Measurements from ENCODE around the gene NELL1. TPM values are rescaled to one million over a fixed set of nuclear protein-coding genes. Genes with fewer than 3 reads are reported as not detected.

The NELL1 gene
- polyA plus RNA-seq, 2 donors: 0.04 to 0.08 TPM

GRCh38 chr11:21505070-21505469 is 835.7 kb downstream of the NELL1 start:
- Histone ChIP-seq H3K4me1 (ENCODE audit: control insufficient read depth in 2 of 2, insufficient read depth in 2 of 2, low read length in 1 of 2) (no peaks in the 10 kb centered on the region), H3K27ac (ENCODE audit: low read depth in 2 of 2, low read length in 1 of 2) (no peak overlapping the region), H3K9me3 (ENCODE audit: control insufficient read depth in 2 of 2, insufficient read depth in 1 of 2, low read depth in 1 of 2, low read length in 1 of 2) (no peaks in the 10 kb centered on the region), H3K36me3 (ENCODE audit: control insufficient read depth in 2 of 2, insufficient read depth in 2 of 2, low read length in 1 of 2) (no peaks in the 10 kb centered on the region), H3K27me3 (ENCODE audit: control insufficient read depth in 1 of 2, insufficient read depth in 2 of 2, low read length in 2 of 2) (peaks cover 0 to 3% of the 10 kb centered on the region in 2 donors), H3K4me3 (ENCODE audit: low read depth in 1 of 2, low read length in 2 of 2) (no peak overlapping the region)
- WGBS, 2 donors: 74 to 94% methylated on average over 1 of the region's 1 CpG

GRCh38 chr11:21511835-21512440 is 842.6 kb downstream of the NELL1 start:
- Histone ChIP-seq H3K36me3 (ENCODE audit: control insufficient read depth in 2 of 2, insufficient read depth in 2 of 2, low read length in 1 of 2) (no peaks in the 10 kb centered on the region), H3K27me3 (ENCODE audit: control insufficient read depth in 1 of 2, insufficient read depth in 2 of 2, low read length in 2 of 2) (peaks cover 0 to 3% of the 10 kb centered on the region in 2 donors), H3K4me3 (ENCODE audit: low read depth in 1 of 2, low read length in 2 of 2) (no peak overlapping the region), H3K9me3 (ENCODE audit: control insufficient read depth in 2 of 2, insufficient read depth in 1 of 2, low read depth in 1 of 2, low read length in 1 of 2) (no peaks in the 10 kb centered on the region), H3K4me1 (ENCODE audit: control insufficient read depth in 2 of 2, insufficient read depth in 2 of 2, low read length in 1 of 2) (no peaks in the 10 kb centered on the region), H3K27ac (ENCODE audit: low read depth in 2 of 2, low read length in 1 of 2) (no peak overlapping the region)
- WGBS, 2 donors: 22 to 39% methylated on average over 2 of the region's 2 CpGs

GRCh38 chr11:21514316-21514715 is 844.9 kb downstream of the NELL1 start:
- Histone ChIP-seq H3K27ac (ENCODE audit: low read depth in 2 of 2, low read length in 1 of 2) (no peak overlapping the region), H3K4me3 (ENCODE audit: low read depth in 1 of 2, low read length in 2 of 2) (no peak overlapping the region), H3K4me1 (ENCODE audit: control insufficient read depth in 2 of 2, insufficient read depth in 2 of 2, low read length in 1 of 2) (no peaks in the 10 kb centered on the region), H3K9me3 (ENCODE audit: control insufficient read depth in 2 of 2, insufficient read depth in 1 of 2, low read depth in 1 of 2, low read length in 1 of 2) (no peaks in the 10 kb centered on the region), H3K27me3 (ENCODE audit: control insufficient read depth in 1 of 2, insufficient read depth in 2 of 2, low read length in 2 of 2) (peaks cover 0 to 3% of the 10 kb centered on the region in 2 donors), H3K36me3 (ENCODE audit: control insufficient read depth in 2 of 2, insufficient read depth in 2 of 2, low read length in 1 of 2) (no peaks in the 10 kb centered on the region)
- WGBS, 2 donors: 38 to 39% methylated on average over 3 of the region's 3 CpGs

- Histone ChIP-seq H3K36me3 (ENCODE audit: control insufficient read depth in 2 of 2, insufficient read depth in 2 of 2, low read length in 1 of 2) (no peaks in the 10 kb centered on the region), H3K4me3 (ENCODE audit: low read depth in 1 of 2, low read length in 2 of 2) (no peak overlapping the region), H3K27me3 (ENCODE audit: control insufficient read depth in 1 of 2, insufficient read depth in 2 of 2, low read length in 2 of 2) (no peaks in the 10 kb centered on the region), H3K27ac (ENCODE audit: low read depth in 2 of 2, low read length in 1 of 2) (no peak overlapping the region), H3K9me3 (ENCODE audit: control insufficient read depth in 2 of 2, insufficient read depth in 1 of 2, low read depth in 1 of 2, low read length in 1 of 2) (no peaks in the 10 kb centered on the region), H3K4me1 (ENCODE audit: control insufficient read depth in 2 of 2, insufficient read depth in 2 of 2, low read length in 1 of 2) (no peaks in the 10 kb centered on the region)
- 76 to 90% methylated on average over 1 of the region's 1 CpG for WGBS, 2 donors
Observed at GRCh38 chr11:21520244-21520643, 850.9 kb downstream of the NELL1 start.

GRCh38 chr11:21529187-21529586 is 859.8 kb downstream of the NELL1 start:
- H3K4me1 ChIP-seq (ENCODE audit: control insufficient read depth in 2 of 2, insufficient read depth in 2 of 2, low read length in 1 of 2): no peaks in the 10 kb centered on the region
- H3K27ac ChIP-seq (ENCODE audit: low read depth in 2 of 2, low read length in 1 of 2): no peak overlapping the region
- H3K9me3 ChIP-seq (ENCODE audit: control insufficient read depth in 2 of 2, insufficient read depth in 1 of 2, low read depth in 1 of 2, low read length in 1 of 2): no peaks in the 10 kb centered on the region
- WGBS, 2 donors: 55 to 56% methylated on average over 1 of the region's 1 CpG
- no peaks in the 10 kb centered on the region for H3K36me3 ChIP-seq (ENCODE audit: control insufficient read depth in 2 of 2, insufficient read depth in 2 of 2, low read length in 1 of 2)
- no peak overlapping the region for H3K4me3 ChIP-seq (ENCODE audit: low read depth in 1 of 2, low read length in 2 of 2)
- H3K27me3 ChIP-seq (ENCODE audit: control insufficient read depth in 1 of 2, insufficient read depth in 2 of 2, low read length in 2 of 2): no peaks in the 10 kb centered on the region

- H3K36me3 ChIP-seq (ENCODE audit: control insufficient read depth in 2 of 2, insufficient read depth in 2 of 2, low read length in 1 of 2): no peaks in the 10 kb centered on the region
- WGBS, 2 donors: 81 to 82% methylated on average over 5 of the region's 5 CpGs
- H3K4me1 ChIP-seq (ENCODE audit: control insufficient read depth in 2 of 2, insufficient read depth in 2 of 2, low read length in 1 of 2): no peaks in the 10 kb centered on the region
- no peak overlapping the region for H3K4me3 ChIP-seq (ENCODE audit: low read depth in 1 of 2, low read length in 2 of 2)
- no peaks in the 10 kb centered on the region for H3K27me3 ChIP-seq (ENCODE audit: control insufficient read depth in 1 of 2, insufficient read depth in 2 of 2, low read length in 2 of 2)
- no peak overlapping the region for H3K27ac ChIP-seq (ENCODE audit: low read depth in 2 of 2, low read length in 1 of 2)
- H3K9me3 ChIP-seq (ENCODE audit: control insufficient read depth in 2 of 2, insufficient read depth in 1 of 2, low read depth in 1 of 2, low read length in 1 of 2): no peaks in the 10 kb centered on the region
Observed at GRCh38 chr11:21534288-21534687, 864.9 kb downstream of the NELL1 start.

- no peak overlapping the region for H3K27ac ChIP-seq (ENCODE audit: low read depth in 2 of 2, low read length in 1 of 2)
- no peak overlapping the region for H3K4me3 ChIP-seq (ENCODE audit: low read depth in 1 of 2, low read length in 2 of 2)
- no peaks in the 10 kb centered on the region for H3K4me1 ChIP-seq (ENCODE audit: control insufficient read depth in 2 of 2, insufficient read depth in 2 of 2, low read length in 1 of 2)
- H3K27me3 ChIP-seq (ENCODE audit: control insufficient read depth in 1 of 2, insufficient read depth in 2 of 2, low read length in 2 of 2): no peaks in the 10 kb centered on the region
- no peaks in the 10 kb centered on the region for H3K9me3 ChIP-seq (ENCODE audit: control insufficient read depth in 2 of 2, insufficient read depth in 1 of 2, low read depth in 1 of 2, low read length in 1 of 2)
- no peaks in the 10 kb centered on the region for H3K36me3 ChIP-seq (ENCODE audit: control insufficient read depth in 2 of 2, insufficient read depth in 2 of 2, low read length in 1 of 2)
- 63 to 75% methylated on average over 1 of the region's 1 CpG for WGBS, 2 donors
Observed at GRCh38 chr11:21537980-21538379, 868.6 kb downstream of the NELL1 start.

GRCh38 chr11:21541187-21541751 is 871.9 kb downstream of the NELL1 start:
- H3K4me1 ChIP-seq (ENCODE audit: control insufficient read depth in 2 of 2, insufficient read depth in 2 of 2, low read length in 1 of 2): no peaks in the 10 kb centered on the region
- 84 to 87% methylated on average over 5 of the region's 5 CpGs for WGBS, 2 donors
- H3K9me3 ChIP-seq (ENCODE audit: control insufficient read depth in 2 of 2, insufficient read depth in 1 of 2, low read depth in 1 of 2, low read length in 1 of 2): no peaks in the 10 kb centered on the region
- no peaks in the 10 kb centered on the region for H3K27me3 ChIP-seq (ENCODE audit: control insufficient read depth in 1 of 2, insufficient read depth in 2 of 2, low read length in 2 of 2)
- H3K36me3 ChIP-seq (ENCODE audit: control insufficient read depth in 2 of 2, insufficient read depth in 2 of 2, low read length in 1 of 2): no peaks in the 10 kb centered on the region
- no peak overlapping the region for H3K4me3 ChIP-seq (ENCODE audit: low read depth in 1 of 2, low read length in 2 of 2)
- no peak overlapping the region for H3K27ac ChIP-seq (ENCODE audit: low read depth in 2 of 2, low read length in 1 of 2)

GRCh38 chr11:21543901-21544300 is 874.5 kb downstream of the NELL1 start:
- H3K4me1 ChIP-seq (ENCODE audit: control insufficient read depth in 2 of 2, insufficient read depth in 2 of 2, low read length in 1 of 2): no peaks in the 10 kb centered on the region
- H3K36me3 ChIP-seq (ENCODE audit: control insufficient read depth in 2 of 2, insufficient read depth in 2 of 2, low read length in 1 of 2): no peaks in the 10 kb centered on the region
- no peaks in the 10 kb centered on the region for H3K9me3 ChIP-seq (ENCODE audit: control insufficient read depth in 2 of 2, insufficient read depth in 1 of 2, low read depth in 1 of 2, low read length in 1 of 2)
- H3K4me3 ChIP-seq (ENCODE audit: low read depth in 1 of 2, low read length in 2 of 2): no peak overlapping the region
- H3K27me3 ChIP-seq (ENCODE audit: control insufficient read depth in 1 of 2, insufficient read depth in 2 of 2, low read length in 2 of 2): no peaks in the 10 kb centered on the region
- H3K27ac ChIP-seq (ENCODE audit: low read depth in 2 of 2, low read length in 1 of 2): no peak overlapping the region

GRCh38 chr11:21545699-21546098 is 876.3 kb downstream of the NELL1 start:
- no peaks in the 10 kb centered on the region for H3K9me3 ChIP-seq (ENCODE audit: control insufficient read depth in 2 of 2, insufficient read depth in 1 of 2, low read depth in 1 of 2, low read length in 1 of 2)
- H3K27me3 ChIP-seq (ENCODE audit: control insufficient read depth in 1 of 2, insufficient read depth in 2 of 2, low read length in 2 of 2): no peaks in the 10 kb centered on the region
- no peaks in the 10 kb centered on the region for H3K36me3 ChIP-seq (ENCODE audit: control insufficient read depth in 2 of 2, insufficient read depth in 2 of 2, low read length in 1 of 2)
- WGBS, 2 donors: 63 to 71% methylated on average over 1 of the region's 1 CpG
- no peak overlapping the region for H3K27ac ChIP-seq (ENCODE audit: low read depth in 2 of 2, low read length in 1 of 2)
- no peak overlapping the region for H3K4me3 ChIP-seq (ENCODE audit: low read depth in 1 of 2, low read length in 2 of 2)
- H3K4me1 ChIP-seq (ENCODE audit: control insufficient read depth in 2 of 2, insufficient read depth in 2 of 2, low read length in 1 of 2): no peaks in the 10 kb centered on the region

All from esophagus (tissue), 2 donors.